Measurements from ENCODE around the gene NPR2.

Gene NPR2

GRCh38 chr9:35757892-35758275, 33.5 kb upstream of the NPR2 start:
- TF ChIP-seq, protein P1, sequence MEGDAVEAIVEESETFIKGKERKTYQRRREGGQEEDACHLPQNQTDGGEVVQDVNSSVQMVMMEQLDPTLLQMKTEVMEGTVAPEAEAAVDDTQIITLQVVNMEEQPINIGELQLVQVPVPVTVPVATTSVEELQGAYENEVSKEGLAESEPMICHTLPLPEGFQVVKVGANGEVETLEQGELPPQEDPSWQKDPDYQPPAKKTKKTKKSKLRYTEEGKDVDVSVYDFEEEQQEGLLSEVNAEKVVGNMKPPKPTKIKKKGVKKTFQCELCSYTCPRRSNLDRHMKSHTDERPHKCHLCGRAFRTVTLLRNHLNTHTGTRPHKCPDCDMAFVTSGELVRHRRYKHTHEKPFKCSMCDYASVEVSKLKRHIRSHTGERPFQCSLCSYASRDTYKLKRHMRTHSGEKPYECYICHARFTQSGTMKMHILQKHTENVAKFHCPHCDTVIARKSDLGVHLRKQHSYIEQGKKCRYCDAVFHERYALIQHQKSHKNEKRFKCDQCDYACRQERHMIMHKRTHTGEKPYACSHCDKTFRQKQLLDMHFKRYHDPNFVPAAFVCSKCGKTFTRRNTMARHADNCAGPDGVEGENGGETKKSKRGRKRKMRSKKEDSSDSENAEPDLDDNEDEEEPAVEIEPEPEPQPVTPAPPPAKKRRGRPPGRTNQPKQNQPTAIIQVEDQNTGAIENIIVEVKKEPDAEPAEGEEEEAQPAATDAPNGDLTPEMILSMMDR (IDR thresholded peaks at IDR 0.05; ENCODE audit: low read depth, low read length), result no peak
- DNase-seq, result no peak
- Histone ChIP-seq H3K36me3 (peaks cover 18% of the 10 kb centered on the region), H3K9me3 (ENCODE audit: severe bottlenecking) (no peaks in the 10 kb centered on the region), H3K27ac (peak overlapping the region; percentile 87), H3K4me3 (ENCODE audit: low read depth, low read length) (peak overlapping the region; percentile 90), H3K27me3 (ENCODE audit: insufficient read depth, low read depth, severe bottlenecking) (no peaks in the 10 kb centered on the region)

DNA sequence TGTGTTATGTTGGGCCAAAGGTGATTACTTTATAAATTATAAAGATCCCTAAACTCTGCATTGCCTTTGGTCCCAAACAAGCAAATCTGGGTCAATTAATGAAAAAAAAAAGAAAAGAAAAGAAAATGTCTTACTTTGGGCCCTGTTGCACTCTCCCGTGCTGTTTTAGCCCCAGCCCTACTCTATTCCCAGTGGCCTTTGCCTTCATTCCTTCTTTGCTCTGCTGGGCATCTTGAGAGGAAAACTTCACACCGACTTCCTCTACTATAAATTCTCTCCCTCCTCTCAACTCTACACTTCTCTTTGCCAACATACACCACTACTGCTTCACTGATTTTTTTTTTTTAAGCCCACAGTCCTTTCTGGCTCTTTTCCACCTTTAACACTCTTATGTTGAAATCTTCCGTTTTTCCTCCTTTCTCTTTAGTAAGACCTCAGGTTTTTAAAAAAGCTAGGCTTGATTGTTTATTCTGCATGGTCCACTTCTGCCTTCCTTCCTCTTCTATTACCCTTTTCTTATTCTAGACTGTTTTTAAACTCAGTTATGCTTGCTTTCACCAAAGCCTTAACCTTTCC, 32.8 kb upstream of the NPR2 start:
- Histone ChIP-seq H3K9me3 (ENCODE audit: severe bottlenecking) (no peaks in the 10 kb centered on the region), H3K4me3 (ENCODE audit: low read depth, low read length) (no peak overlapping the region), H3K36me3 (peaks cover 13% of the 10 kb centered on the region), H3K27ac (no peak overlapping the region), H3K27me3 (ENCODE audit: insufficient read depth, low read depth, severe bottlenecking) (no peaks in the 10 kb centered on the region)
- DNase-seq, result no peak
- TF ChIP-seq, protein P1 (IDR thresholded peaks at IDR 0.05; ENCODE audit: low read depth, low read length), result no peak

DNA sequence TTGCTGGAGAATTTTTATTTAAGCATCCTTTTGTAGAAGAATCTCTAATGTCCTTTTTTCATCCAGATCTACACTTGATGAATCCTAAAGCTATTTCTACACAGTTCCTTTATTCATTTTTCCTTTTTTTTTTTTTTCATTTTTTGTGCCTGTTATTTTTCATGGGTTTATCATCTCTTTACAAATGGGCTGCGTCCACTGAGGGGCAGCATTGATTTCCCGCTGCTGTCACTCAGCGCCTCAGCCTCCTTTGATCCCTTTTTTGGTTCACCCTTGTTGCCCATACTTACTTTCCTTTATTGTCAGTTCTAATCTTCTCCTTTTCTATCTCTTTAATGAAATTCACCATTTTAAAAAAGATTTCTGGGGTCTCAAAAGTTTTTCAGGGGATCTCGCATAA, 31.6 kb upstream of the NPR2 start:
- peaks cover 8% of the 10 kb centered on the region for H3K36me3 ChIP-seq
- TF ChIP-seq, protein P1 (IDR thresholded peaks at IDR 0.05; ENCODE audit: low read depth, low read length), result no peak
- no peaks in the 10 kb centered on the region for H3K9me3 ChIP-seq (ENCODE audit: severe bottlenecking)
- no peak overlapping the region for H3K4me3 ChIP-seq (ENCODE audit: low read depth, low read length)
- no peaks in the 10 kb centered on the region for H3K27me3 ChIP-seq (ENCODE audit: insufficient read depth, low read depth, severe bottlenecking)
- H3K27ac ChIP-seq, result no peak overlapping the region
- DNase-seq, result no peak

DNA sequence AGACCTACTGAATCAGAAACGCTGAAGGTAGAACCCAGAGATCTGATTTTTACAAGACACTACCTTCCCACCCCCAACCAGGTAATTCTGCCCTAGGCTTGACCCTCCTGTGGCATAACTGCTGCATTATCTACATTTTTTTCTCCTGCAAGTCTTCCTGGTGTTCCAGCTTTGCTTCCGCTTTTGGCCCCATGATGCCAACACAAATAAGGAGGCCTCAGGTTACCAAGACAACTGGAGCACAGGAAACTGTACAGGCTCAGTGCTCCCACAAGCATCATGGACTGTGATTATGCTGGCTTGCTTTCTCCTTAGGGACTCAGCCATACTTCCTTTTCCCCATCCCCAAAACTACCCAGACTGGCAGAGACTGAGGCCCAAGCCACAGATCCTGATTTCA, 30.7 kb upstream of the NPR2 start:
- H3K36me3 ChIP-seq, result peaks cover 8% of the 10 kb centered on the region
- H3K27me3 ChIP-seq (ENCODE audit: insufficient read depth, low read depth, severe bottlenecking), result no peaks in the 10 kb centered on the region
- no peak for DNase-seq
- TF ChIP-seq, protein P1 (IDR thresholded peaks at IDR 0.05; ENCODE audit: low read depth, low read length), result no peak
- H3K9me3 ChIP-seq (ENCODE audit: severe bottlenecking), result no peaks in the 10 kb centered on the region
- no peak overlapping the region for H3K4me3 ChIP-seq (ENCODE audit: low read depth, low read length)
- no peak overlapping the region for H3K27ac ChIP-seq

DNA sequence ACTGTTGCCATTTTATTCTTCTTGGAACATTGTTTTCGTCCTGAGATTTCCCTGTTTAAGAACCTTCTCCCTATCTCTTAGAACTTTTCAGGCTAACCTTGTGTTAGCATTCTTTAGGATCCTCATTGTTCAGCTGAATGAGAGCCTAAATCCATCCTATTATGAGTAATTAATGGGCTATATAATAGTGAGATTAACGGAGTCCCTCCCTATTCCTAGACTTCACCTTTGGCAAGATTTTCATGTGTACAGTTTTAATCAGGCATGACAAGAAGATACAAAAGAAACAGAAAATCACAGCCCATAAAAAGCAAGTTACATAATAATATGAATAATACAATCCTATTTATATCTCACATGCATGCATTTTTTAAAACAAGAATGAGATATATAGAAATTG, 28.2 kb upstream of the NPR2 start:
- no peak overlapping the region for H3K4me3 ChIP-seq (ENCODE audit: low read depth, low read length)
- no peak for DNase-seq
- no peaks in the 10 kb centered on the region for H3K27me3 ChIP-seq (ENCODE audit: insufficient read depth, low read depth, severe bottlenecking)
- TF ChIP-seq, protein P1 (IDR thresholded peaks at IDR 0.05; ENCODE audit: low read depth, low read length), result no peak
- H3K36me3 ChIP-seq, result peaks cover 5% of the 10 kb centered on the region
- H3K27ac ChIP-seq, result no peak overlapping the region
- H3K9me3 ChIP-seq (ENCODE audit: severe bottlenecking), result no peaks in the 10 kb centered on the region

- H3K9me3 ChIP-seq (ENCODE audit: severe bottlenecking), result no peaks in the 10 kb centered on the region
- H3K27ac ChIP-seq, result no peak overlapping the region
- no peak for DNase-seq
- no peaks in the 10 kb centered on the region for H3K27me3 ChIP-seq (ENCODE audit: insufficient read depth, low read depth, severe bottlenecking)
- no peak overlapping the region for H3K4me3 ChIP-seq (ENCODE audit: low read depth, low read length)
- peaks cover 5% of the 10 kb centered on the region for H3K36me3 ChIP-seq
- TF ChIP-seq, protein P1 (IDR thresholded peaks at IDR 0.05; ENCODE audit: low read depth, low read length), result no peak
Measured at GRCh38 chr9:35763803-35764202, 27.6 kb upstream of the NPR2 start.

Data from WERI-Rb-1 (cell line).